GM21619 (cell line): ENCODE results near the gene FN3K.
"Not testable (repeated sequence)": the region's sequence is repeated elsewhere in the genome, so short reads cannot be mapped to it uniquely, and the experiment has no call there.

Experiments used
- ATAC-seq: cut with Tn5 transposase; IDR thresholded peaks from one replicate; pipeline ENCODE4 v1.9.1; 2021; ENCODE audit not compliant: unreplicated experiment

Gene FN3K

GRCh38 chr17:82772026-82772425, 36.6 kb downstream of the FN3K start:
- no peak for ATAC-seq

- ATAC-seq, result not testable (repeated sequence)
These were observed 39.0 kb downstream of the FN3K start for GRCh38 chr17:82774456-82774855.

DNA sequence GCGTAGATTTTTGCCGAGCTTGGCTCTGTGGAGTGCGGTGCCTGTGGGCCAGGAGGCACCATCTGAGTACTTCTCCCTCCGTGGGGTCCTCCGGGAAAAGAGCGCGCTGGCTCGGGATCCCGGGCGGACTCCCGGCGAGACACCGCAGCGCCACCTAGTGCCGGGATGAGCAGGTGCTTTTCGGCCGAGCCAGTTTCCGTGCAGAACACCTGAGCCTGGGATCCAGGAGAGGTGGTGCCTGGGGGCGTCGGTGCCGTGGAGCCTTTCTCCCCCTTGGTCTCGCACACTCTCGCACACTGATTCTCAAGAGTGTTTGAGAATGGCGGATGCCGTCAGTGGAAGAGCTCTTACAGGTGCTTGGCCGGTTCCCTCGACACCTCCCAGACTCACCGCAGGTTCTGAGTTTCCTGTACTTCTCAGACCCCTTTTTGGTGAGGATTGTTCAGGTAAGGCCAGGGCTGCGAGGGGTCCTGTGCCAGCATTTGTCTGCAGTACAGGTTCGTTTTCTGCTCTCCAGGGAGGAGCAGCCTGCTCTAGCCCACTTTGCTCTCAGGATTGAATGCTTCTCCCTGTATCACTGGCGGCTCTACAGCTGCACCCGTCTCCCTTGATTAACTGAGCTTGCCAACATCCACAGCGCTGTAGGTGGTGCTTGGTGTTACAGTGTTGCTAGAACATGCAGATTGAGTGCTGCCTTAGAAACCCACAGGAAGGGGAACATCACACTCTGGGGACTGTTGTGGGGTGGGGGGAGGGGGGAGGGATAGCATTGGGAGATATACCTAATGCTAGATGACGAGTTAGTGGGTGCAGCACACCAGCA, 39.8 kb downstream of the FN3K start:
- no peak for ATAC-seq

GRCh38 chr17:82776454-82776853, 41.0 kb downstream of the FN3K start:
- ATAC-seq, result no peak

DNA sequence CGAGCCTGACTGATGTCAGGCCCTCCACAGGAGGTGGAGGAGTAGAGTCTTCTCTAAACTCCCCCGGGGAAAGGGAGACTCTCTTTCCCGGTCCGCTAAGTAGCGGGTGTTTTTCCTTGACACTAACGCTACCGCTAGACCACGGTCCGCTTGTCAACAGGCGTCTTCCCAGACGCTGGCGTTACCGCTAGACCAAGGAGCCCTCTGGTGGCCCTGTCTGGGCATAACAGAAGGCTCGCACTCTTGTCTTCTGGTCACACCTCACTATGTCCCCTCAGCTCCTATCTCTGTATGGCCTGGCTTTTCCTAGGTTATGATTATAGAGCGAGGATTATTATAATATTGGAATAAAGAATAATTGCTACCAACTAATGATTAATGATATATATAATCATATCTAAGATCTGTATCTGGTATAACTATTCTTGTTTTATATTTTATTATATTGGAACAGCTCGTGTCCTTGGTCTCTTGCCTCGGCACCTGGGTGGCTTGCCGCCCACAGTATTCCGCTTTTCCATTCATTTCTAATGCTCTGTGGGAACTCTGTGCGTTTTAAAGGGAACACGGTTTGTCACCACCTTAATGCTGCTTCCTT, 42.5 kb downstream of the FN3K start:
- not testable (repeated sequence) for ATAC-seq

GRCh38 chr17:82779541-82779940, 44.1 kb downstream of the FN3K start:
- no peak for ATAC-seq

- no peak for ATAC-seq
These were observed 44.8 kb downstream of the FN3K start for GRCh38 chr17:82780195-82780594.

GRCh38 chr17:82780971-82781893, 45.8 kb downstream of the FN3K start:
- no peak for ATAC-seq

GRCh38 chr17:82781894-82782274, 46.5 kb downstream of the FN3K start:
- ATAC-seq, result no peak

DNA sequence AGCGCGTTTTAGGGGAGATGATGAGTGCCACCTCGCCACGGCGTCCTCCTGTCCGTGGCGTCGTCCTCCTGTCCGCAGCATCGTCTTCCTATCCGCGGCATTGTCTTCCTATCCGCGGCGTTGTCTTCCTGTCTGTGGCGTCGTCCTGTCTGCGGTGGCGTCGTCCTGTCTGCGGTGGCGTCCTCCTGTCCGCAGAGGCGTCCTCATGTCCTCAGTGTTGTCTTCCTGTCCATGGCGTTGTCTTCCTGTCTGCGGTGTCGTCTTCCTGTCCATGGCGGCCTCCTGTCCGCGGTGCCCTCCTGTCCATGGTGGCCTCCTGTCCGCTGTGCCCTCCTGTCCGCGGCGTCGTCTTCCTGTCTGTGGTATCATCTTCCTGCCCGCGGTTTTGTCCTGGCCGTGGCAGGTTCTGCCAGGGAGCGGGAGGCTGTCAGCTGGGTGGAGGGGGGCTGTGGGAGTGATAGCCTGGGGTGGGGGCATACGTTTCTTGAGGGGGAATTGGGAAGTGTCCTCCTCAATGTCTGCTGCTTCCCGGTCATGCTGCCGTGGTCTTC, 47.3 kb downstream of the FN3K start:
- no peak for ATAC-seq

DNA sequence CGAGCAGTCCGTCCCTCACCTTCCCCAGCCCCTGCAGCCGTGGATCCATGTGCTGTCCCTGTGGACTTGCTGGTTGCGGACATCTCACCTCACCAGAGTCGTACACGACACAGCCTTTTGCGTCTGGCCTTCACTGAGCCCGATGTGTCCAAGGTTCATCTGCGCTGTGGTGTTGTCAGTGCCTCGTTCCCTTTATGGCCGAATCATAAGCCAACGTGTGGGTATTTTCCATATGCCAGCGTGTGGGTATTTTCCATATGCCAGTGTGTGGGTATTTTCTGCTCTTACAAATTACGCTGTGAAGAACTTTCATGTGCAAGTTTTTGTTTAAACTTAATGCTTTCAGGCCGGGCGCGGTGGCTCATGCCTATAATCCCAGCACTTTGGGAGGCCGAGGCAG, 48.1 kb downstream of the FN3K start:
- ATAC-seq, result no peak

- not testable (repeated sequence) for ATAC-seq
These were observed 50.2 kb downstream of the FN3K start for GRCh38 chr17:82785581-82785980.

DNA sequence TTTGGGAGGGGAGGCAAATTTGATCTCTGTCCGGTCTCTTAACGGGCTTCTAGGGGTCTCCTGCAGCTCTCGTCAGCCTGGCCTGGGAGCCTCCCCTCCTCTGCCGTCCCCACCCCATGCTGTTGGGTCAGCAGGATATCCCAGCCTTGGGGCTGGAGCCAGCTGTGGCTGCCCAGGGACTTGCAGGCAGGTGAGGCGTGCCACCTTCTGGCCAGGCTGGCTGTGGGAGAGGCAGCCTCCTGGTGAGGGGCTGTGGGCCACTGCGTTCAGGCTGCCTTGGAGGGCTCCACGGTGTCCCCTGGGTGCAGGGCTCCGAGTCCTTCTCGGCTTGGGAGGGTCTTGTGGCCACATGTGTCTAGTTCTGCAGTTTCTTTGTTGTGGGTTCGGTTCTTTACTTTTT, 51.0 kb downstream of the FN3K start:
- no peak for ATAC-seq

GRCh38 chr17:82787081-82787848, 51.9 kb downstream of the FN3K start:
- no peak for ATAC-seq

DNA sequence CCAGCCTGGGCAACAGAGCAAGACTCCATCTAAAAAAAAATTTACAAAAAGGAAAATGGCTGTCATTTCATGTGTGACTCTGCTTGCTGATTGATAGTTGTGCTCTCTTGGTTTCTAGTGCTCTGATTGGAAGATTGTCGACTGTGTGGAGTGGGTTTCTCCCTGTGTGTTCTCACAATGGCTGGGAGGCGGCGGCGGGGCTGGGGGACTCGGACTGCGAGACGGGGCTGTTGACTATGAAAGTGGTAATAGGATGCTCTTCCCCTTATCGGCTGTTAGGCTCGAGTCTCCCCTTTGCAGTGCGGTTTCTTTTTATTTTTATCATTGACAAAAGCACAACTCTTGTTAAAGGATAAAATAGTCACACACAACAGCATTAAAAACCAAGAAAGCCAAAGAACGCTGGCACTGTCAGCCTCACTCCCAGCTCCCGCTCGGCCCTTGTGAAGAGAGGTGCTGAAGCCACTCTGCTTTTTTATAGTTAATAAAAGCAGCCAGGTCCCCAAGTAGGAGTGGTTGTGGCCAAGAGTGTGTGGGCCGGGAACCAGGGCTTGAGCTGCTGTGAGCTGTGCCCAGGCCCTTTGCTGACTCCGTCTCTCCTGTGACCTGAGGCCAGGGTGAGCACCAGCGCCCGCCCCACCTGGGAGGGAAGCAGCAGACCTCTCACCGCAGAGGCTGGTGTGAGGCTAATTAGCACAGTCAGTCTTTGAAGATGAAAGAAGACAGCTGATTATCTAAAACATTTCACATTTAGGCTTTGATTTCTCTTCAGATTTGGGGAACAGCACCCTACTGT, 53.0 kb downstream of the FN3K start:
- ATAC-seq, result no peak

DNA sequence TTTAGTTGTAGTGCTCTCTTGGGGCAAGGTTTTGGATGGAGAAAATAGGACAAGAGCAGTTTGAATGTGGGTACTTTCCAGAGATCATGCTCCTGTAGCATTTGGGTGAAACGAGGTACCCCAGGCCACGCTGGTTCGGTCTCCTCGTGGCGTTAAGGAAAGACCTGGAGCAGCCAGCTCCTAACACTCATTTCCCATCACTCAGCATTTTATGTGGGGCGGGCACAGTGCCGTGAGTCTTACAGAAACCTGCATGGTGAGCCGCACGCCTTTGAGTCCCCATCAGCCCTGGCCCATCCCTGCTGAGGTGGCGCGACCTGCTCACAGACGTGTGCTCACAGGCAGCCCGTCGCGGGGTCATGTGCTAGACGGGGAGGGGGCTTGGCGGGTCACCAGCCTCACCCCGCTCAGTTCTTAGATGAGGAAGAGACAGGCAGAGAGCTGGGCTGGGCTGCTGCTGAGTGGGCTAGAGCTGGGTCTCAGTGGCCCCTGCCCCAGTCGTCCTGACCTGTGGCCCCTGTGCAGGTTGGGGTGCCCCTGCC, 53.7 kb downstream of the FN3K start:
- ATAC-seq, result no peak

DNA sequence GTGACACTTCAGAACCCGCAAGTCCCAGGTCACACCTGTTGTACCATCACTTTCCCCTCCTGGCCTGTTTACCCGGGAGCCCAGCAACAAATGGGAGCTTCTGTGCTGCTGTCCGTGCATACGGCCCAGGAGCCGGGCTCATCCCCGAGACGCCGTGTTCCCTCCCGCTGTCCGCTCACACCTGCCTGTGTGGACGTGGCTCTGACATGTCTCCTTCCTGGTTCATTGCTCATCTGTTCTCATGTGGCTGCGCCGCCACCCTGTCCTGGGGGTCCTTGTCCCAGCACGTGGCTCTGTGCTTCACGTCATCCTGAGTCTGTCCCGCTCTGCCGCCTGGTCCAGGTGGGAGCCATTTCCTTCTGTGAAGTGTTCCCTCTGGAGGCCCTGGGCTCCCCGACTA, 54.4 kb downstream of the FN3K start:
- ATAC-seq, result no peak

GRCh38 chr17:82790391-82790790, 55.0 kb downstream of the FN3K start:
- no peak for ATAC-seq

DNA sequence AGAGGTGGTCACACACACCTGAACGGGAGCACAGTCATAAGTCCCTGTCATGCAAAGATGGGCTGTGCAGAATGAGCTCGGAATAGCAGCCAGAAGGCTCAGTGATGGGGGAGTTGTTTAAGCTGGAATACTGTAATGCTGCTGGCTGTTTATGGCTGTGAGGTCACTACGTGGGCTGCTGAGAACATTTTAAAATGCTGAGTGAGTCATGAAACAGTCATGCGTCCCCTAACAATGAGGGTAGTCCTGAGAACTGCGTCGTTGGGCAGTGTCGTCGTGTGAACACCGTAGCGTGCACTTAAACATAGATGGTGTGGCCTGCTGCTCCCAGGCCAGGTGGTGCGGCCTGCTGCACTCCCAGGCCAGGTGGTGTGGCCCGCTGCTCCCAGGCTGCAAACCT, 56.1 kb downstream of the FN3K start:
- ATAC-seq, result no peak
